H1 (cell line): ENCODE measurements around the gene DERL2.

Experiments
- RFX5 ChIP-seq: IDR thresholded peaks from 2 replicates; pipeline ENCODE4 v1.6.1; 2011; ENCODE audit warnings: low read depth, low read length, improper control_type of control experiment, borderline replicate concordance
- SAP30 ChIP-seq: fragments of 300-600 bp; sonication (generic); IDR thresholded peaks from 2 replicates; pipeline ENCODE4 v1.7.1; 2012; ENCODE audit warnings: low read length, moderate library complexity, mild to moderate bottlenecking, inconsistent platforms; ENCODE audit not compliant: insufficient read depth, insufficient replicate concordance
- SIN3A ChIP-seq, 2 experiments: IDR thresholded peaks in 1 of 2; conservative IDR thresholded peaks in 1 of 2; 2 replicates each; pipeline ENCODE4 v1.6.1; 2011 to 2012; ENCODE audit warnings: low read length in 2 of 2, improper control_type of control experiment in 1 of 2, low read depth in 1 of 2, mild to moderate bottlenecking in 1 of 2
- SP2 ChIP-seq: IDR thresholded peaks from 2 replicates; pipeline ENCODE4 v1.6.1; 2012; ENCODE audit warnings: mild to moderate bottlenecking, low read length, inconsistent platforms
- ZNF274 ChIP-seq: IDR thresholded peaks from 2 replicates; pipeline ENCODE4 v1.7.0; 2012; ENCODE audit warnings: low read length, borderline replicate concordance; ENCODE audit errors: extremely low read depth
- TF ChIP-seq, protein P1 (sequence below), 3 experiments: IDR thresholded peaks; 1 replicate in 2 of 3; 2 replicates in 1 of 3; pipeline versions ENCODE4 v1.5.1 to v1.6.1; 2011; ENCODE audit warnings: low read length in 3 of 3, mild to moderate bottlenecking in 3 of 3, inconsistent platforms in 2 of 3, low read depth in 1 of 3, moderate library complexity in 1 of 3; ENCODE audit not compliant: insufficient read depth in 1 of 3; ENCODE audit errors: control extremely low read depth in 1 of 3
- TF ChIP-seq, protein P2 (sequence below): IDR thresholded peaks from 2 replicates; pipeline ENCODE4 v1.6.1; 2011; ENCODE audit warnings: low read depth, mild to moderate bottlenecking, low read length; ENCODE audit not compliant: insufficient read depth

DNA sequence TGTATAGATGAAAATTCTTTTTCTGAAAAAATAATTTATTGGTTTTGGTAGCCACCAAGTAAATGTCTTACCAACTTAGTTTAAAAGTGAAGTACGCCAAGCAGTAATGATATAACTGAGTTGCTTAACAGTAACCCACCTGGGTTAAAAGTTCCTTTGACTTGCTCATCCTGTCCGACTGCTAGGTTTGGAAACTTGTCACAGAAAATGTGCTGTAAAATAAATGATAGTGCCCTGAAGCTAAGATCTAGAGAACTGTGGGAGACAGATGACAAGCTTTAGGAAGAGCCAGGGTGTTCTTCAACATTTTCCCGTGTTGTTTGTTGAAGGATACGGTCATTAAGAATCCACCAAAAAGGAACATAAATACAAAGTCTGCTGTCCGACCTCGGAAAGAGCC, 5.0 kb downstream of the DERL2 start:
- TF ChIP-seq SAP30 (no peak), RFX5 (no peak), SIN3A (conservative IDR thresholded peaks at IDR 0.05 in 1 of 2, IDR thresholded peaks at IDR 0.05 in 1 of 2; ENCODE audit: low read depth in 1 of 2, low read length in 2 of 2) (no peak), SP2 (no peak), ZNF274 (no peak)
- TF ChIP-seq, protein P1, sequence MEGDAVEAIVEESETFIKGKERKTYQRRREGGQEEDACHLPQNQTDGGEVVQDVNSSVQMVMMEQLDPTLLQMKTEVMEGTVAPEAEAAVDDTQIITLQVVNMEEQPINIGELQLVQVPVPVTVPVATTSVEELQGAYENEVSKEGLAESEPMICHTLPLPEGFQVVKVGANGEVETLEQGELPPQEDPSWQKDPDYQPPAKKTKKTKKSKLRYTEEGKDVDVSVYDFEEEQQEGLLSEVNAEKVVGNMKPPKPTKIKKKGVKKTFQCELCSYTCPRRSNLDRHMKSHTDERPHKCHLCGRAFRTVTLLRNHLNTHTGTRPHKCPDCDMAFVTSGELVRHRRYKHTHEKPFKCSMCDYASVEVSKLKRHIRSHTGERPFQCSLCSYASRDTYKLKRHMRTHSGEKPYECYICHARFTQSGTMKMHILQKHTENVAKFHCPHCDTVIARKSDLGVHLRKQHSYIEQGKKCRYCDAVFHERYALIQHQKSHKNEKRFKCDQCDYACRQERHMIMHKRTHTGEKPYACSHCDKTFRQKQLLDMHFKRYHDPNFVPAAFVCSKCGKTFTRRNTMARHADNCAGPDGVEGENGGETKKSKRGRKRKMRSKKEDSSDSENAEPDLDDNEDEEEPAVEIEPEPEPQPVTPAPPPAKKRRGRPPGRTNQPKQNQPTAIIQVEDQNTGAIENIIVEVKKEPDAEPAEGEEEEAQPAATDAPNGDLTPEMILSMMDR (IDR thresholded peaks at IDR 0.05; ENCODE audit: control extremely low read depth in 1 of 3, insufficient read depth in 1 of 3, low read depth in 1 of 3, low read length in 3 of 3), result no peak
- TF ChIP-seq, protein P2, sequence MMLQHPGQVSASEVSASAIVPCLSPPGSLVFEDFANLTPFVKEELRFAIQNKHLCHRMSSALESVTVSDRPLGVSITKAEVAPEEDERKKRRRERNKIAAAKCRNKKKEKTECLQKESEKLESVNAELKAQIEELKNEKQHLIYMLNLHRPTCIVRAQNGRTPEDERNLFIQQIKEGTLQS, result no peak
